HL-60 (cell line): ENCODE measurements around the gene SRSF7.
"Not testable (repeated sequence)": the region's sequence is repeated elsewhere in the genome, so short reads cannot be mapped to it uniquely, and the experiment has no call there.

Experiments used
- DNase-seq, 2 experiments: peaks; one replicate each; pipeline ENCODE4 v3.0.0-alpha.2; 2010 to 2020; ENCODE audit warnings: low read depth in 1 of 2, low spot score in 1 of 2
- H3K27ac ChIP-seq: fragments of 250-450 bp; sonication (Bioruptor Pico); replicated peaks from 2 replicates; pipeline ENCODE4 v1.5.1; 2020; ENCODE audit warnings: mild to moderate bottlenecking, moderate library complexity
- H3K27me3 ChIP-seq: fragments of 250-450 bp; sonication (Bioruptor Pico); 2 replicates; pipeline ENCODE4 v1.5.1; 2021; ENCODE audit warnings: mild to moderate bottlenecking, moderate library complexity; ENCODE audit not compliant: insufficient read depth, poor library complexity, severe bottlenecking
- H3K4me3 ChIP-seq: replicated peaks from 2 replicates; pipeline ENCODE4 v1.5.1; 2011; ENCODE audit warnings: mild to moderate bottlenecking, control low read depth, low read length; ENCODE audit not compliant: insufficient read depth
- CTCF ChIP-seq: IDR thresholded peaks from one replicate; pipeline ENCODE4 v1.5.1; 2011; ENCODE audit warnings: low read length, control low read depth, inconsistent platforms; ENCODE audit not compliant: insufficient read depth
- GABPA ChIP-seq: IDR thresholded peaks from 2 replicates; pipeline ENCODE4 v1.6.1; 2012; ENCODE audit warnings: low read depth
- POLR2AphosphoS5 ChIP-seq: IDR thresholded peaks from 2 replicates; pipeline ENCODE4 v1.6.1; 2012; ENCODE audit warnings: low read depth
- REST ChIP-seq: IDR thresholded peaks from 2 replicates; pipeline ENCODE4 v1.6.1; 2012; ENCODE audit warnings: low read depth; ENCODE audit not compliant: insufficient replicate concordance
- SPI1 ChIP-seq: IDR thresholded peaks from 2 replicates; pipeline ENCODE4 v1.6.1; 2012; ENCODE audit warnings: low read depth, mild to moderate bottlenecking, borderline replicate concordance

Gene SRSF7

GRCh38 chr2:38718601-38719000 lies 32.6 kb downstream of the SRSF7 start:
- DNase-seq: no peak
- no peak for TF ChIP-seq REST
- TF ChIP-seq POLR2AphosphoS5: no peak
- no peak for TF ChIP-seq CTCF
- no peak for TF ChIP-seq SPI1
- TF ChIP-seq GABPA: no peak
- Histone ChIP-seq H3K27ac (no peak overlapping the region), H3K27me3 (no peaks in the 10 kb centered on the region), H3K4me3 (no peak overlapping the region)

GRCh38 chr2:38716185-38716584 lies 35.0 kb downstream of the SRSF7 start:
- Histone ChIP-seq H3K27ac (peak overlapping the region; percentile 67), H3K4me3 (no peak overlapping the region), H3K27me3 (no peaks in the 10 kb centered on the region)
- DNase-seq: peak; percentile 43 to 82
- no peak for TF ChIP-seq POLR2AphosphoS5
- no peak for TF ChIP-seq CTCF
- TF ChIP-seq GABPA: no peak
- TF ChIP-seq SPI1: no peak
- no peak for TF ChIP-seq REST

GRCh38 chr2:38714941-38715340 lies 36.2 kb downstream of the SRSF7 start:
- not testable (repeated sequence) for H3K27me3 ChIP-seq, H3K4me3 ChIP-seq, DNase-seq
- peak overlapping the region; percentile 67; the same call in 1 of the 2 replicates for H3K27ac ChIP-seq

- TF ChIP-seq GABPA (no peak), CTCF (no peak), REST (no peak), POLR2AphosphoS5 (no peak), SPI1 (peak; percentile 76; the same call in 1 of the 2 replicates)
- Histone ChIP-seq H3K4me3 (no peak overlapping the region), H3K27me3 (no peaks in the 10 kb centered on the region), H3K27ac (no peak overlapping the region)
- no peak for DNase-seq
Measured at GRCh38 chr2:38713338-38713737, 37.8 kb downstream of the SRSF7 start.
